ENCODE results near the gene ARHGAP44. TPM values are rescaled to one million over a fixed set of nuclear protein-coding genes. Genes with fewer than 3 reads are reported as not detected.

ARHGAP44 gene
- total RNA-seq, 2 donors from 2014 or later, result 0.21 TPM; not detected in 1

DNA sequence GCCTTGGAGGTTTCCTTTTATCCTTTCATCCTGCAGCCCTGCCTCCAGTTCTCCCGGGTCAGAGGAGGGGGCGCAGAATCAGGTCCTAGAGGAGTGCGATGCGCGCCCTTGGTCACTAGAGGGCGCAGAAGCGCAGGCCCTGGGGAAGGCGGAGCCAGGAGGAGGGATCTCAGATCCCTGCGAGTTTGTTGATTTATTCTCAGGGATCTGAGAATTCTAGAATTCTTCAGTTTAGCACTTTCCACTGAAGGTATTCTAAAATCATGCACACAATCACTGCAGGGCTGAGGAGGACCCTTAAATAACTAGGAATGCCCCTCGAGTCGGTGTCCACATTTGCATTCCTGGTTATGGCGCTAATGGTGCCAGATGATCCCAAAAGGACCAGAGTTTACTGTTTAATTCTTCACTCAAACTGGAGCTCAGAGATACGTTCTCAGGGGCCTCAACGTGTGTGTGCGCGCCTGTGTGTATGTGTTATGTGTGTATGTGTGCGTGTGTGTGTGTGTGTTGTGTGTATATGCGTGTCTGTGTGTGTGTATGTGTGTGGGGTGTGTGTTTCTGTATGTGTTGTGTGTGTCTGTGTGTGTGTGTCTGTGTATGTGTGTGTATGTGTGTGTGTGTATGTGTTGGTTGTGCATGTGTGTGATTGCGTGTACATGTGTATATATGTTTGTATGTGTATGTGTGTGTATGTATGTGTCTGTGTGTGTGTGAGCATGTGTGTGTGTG is 235.4 kb downstream of the ARHGAP44 start:
- Mint-ChIP-seq H3K27ac (no peak overlapping the region), H3K36me3 (no peaks in the 10 kb centered on the region), H3K4me1 (ENCODE audit: low read depth in 2 of 2) (peaks cover 8 to 11% of the 10 kb centered on the region in 2 donors), H3K27me3 (peaks cover 13 to 23% of the 10 kb centered on the region in 2 donors), H3K4me3 (no peak overlapping the region), H3K9me3 (no peaks in the 10 kb centered on the region)
- ATAC-seq, result peak; percentile 85 to 91
- DNase-seq (ENCODE audit: low spot score), result peak; percentile 73

DNA sequence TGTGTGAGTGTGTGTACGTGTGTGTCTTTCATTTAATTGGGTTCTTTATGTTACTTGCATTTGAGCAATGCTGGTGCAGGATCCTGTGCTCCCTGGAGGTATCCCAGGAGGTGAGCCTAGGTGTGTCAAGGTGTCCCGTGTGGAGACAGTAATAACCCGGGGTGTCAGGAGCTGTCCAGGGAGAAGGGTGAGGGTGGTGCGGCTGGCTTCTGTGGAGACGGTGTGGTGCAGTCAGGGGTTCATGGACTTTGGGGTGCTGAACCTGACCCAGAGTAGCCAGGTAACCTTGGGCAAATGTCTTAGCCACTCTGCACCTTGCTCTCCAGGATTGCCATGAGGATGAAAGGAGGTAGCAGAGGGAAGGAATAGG is 235.9 kb downstream of the ARHGAP44 start:
- no peaks in the 10 kb centered on the region for H3K36me3 Mint-ChIP-seq
- H3K9me3 Mint-ChIP-seq, result no peaks in the 10 kb centered on the region
- DNase-seq (ENCODE audit: low spot score) (no peak), ATAC-seq (no peak)
- peaks cover 13 to 23% of the 10 kb centered on the region in 2 donors for H3K27me3 Mint-ChIP-seq
- no peak overlapping the region for H3K4me3 Mint-ChIP-seq
- H3K4me1 Mint-ChIP-seq (ENCODE audit: low read depth in 2 of 2), result peaks cover 8 to 11% of the 10 kb centered on the region in 2 donors
- no peak overlapping the region for H3K27ac Mint-ChIP-seq

DNA sequence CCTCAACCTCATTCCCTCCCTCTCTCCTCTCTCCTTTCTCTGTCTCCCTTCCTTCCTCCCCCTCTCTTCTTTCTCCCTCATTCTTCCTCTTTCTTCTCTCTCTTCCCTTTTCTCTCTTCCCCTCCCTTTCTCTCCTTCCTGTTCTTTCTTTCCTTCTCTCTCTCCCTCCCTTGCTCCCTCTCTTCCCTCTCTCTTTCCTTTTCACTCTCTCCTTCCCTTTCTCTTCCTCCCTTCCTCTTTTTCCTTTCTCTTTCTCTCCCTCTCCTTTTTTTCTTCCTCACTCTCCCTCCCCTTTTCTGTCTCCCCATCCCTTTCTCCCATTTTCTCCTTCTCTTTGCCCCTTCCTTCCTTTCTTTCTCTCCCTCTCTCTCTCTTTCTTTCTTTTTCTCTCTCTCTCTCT is 236.4 kb downstream of the ARHGAP44 start:
- H3K27me3 Mint-ChIP-seq, result peaks cover 13 to 23% of the 10 kb centered on the region in 2 donors
- peaks cover 8 to 11% of the 10 kb centered on the region in 2 donors for H3K4me1 Mint-ChIP-seq (ENCODE audit: low read depth in 2 of 2)
- no peak for DNase-seq (ENCODE audit: low spot score)
- no peaks in the 10 kb centered on the region for H3K9me3 Mint-ChIP-seq
- no peak overlapping the region for H3K4me3 Mint-ChIP-seq
- H3K27ac Mint-ChIP-seq, result no peak overlapping the region
- H3K36me3 Mint-ChIP-seq, result no peaks in the 10 kb centered on the region
- no peak for ATAC-seq

DNA sequence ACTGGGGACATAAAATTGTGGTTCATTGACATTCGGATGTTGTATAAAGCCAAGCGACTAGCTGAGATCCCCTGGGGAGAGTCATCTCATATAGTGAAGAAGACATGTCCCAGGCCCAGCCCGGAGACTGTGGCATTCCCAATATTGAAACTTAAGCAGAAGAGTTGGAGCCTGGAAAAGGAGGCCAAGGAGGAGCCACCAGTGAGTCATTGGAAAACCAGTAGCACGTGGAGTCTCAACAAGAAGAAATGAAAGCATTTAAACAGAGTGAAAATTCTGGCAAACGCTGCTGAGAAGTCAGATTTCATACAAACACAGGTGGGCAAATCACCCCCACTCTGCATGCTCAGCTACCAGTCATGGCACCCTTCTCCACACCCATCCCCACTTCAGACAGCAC is 237.9 kb downstream of the ARHGAP44 start:
- H3K27ac Mint-ChIP-seq, result no peak overlapping the region
- DNase-seq (ENCODE audit: low spot score) (no peak), ATAC-seq (no peak)
- no peak overlapping the region for H3K4me3 Mint-ChIP-seq
- H3K4me1 Mint-ChIP-seq (ENCODE audit: low read depth in 2 of 2), result peaks cover 11% of the 10 kb centered on the region in 2 donors
- H3K27me3 Mint-ChIP-seq, result peaks cover 13 to 23% of the 10 kb centered on the region in 2 donors
- H3K9me3 Mint-ChIP-seq, result no peaks in the 10 kb centered on the region
- no peaks in the 10 kb centered on the region for H3K36me3 Mint-ChIP-seq

DNA sequence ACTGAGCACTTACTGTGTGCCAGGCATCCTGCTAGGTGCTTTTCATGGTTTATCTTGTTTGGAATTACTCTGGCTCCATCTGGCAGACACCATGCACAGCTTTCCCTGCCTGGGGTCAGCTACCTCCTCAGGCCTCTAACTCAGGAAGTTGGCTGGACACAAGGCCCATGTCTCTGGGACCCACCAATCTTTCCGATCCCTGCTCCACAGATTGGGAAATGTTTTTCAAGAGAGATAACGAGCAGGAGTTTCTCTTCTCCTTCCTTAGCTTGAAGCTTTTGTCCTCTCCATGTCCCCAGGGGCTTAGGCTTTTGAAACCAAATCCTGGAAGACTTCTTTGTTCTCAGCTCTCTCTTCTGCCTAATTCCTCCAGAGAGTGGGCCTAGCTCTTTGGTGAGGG is 240.0 kb downstream of the ARHGAP44 start:
- no peaks in the 10 kb centered on the region for H3K36me3 Mint-ChIP-seq
- H3K27me3 Mint-ChIP-seq, result peaks cover 13 to 23% of the 10 kb centered on the region in 2 donors
- DNase-seq (ENCODE audit: low spot score) (no peak), ATAC-seq (no peak)
- no peak overlapping the region for H3K27ac Mint-ChIP-seq
- no peak overlapping the region for H3K4me3 Mint-ChIP-seq
- H3K4me1 Mint-ChIP-seq (ENCODE audit: low read depth in 2 of 2), result peaks cover 8 to 10% of the 10 kb centered on the region in 2 donors
- no peaks in the 10 kb centered on the region for H3K9me3 Mint-ChIP-seq

DNA sequence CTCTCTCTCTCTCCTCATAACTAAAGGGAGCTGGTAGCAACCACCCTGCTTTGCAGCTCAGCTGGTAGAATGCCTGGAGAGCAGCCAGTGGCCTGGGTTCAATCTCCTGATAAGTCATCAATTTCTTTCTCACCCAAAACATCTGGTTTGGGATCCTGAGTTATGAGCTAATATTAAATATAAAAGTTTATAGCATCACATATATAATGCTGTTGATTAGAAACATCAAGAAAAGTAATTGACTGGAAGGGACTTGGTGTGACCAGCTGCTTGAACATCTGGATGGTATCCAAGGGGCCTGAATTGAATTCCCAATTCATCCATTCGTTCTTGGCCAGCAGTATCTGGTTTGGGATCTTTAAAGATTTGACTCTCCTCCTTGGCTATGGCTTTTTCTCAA is 240.8 kb downstream of the ARHGAP44 start:
- ATAC-seq (no peak), DNase-seq (ENCODE audit: low spot score) (no peak)
- Mint-ChIP-seq H3K4me3 (no peak overlapping the region), H3K27ac (no peak overlapping the region), H3K4me1 (ENCODE audit: low read depth in 2 of 2) (peaks cover under 1 to 3% of the 10 kb centered on the region in 2 donors), H3K9me3 (no peaks in the 10 kb centered on the region), H3K36me3 (no peaks in the 10 kb centered on the region), H3K27me3 (peaks cover 12 to 18% of the 10 kb centered on the region in 2 donors)

DNA sequence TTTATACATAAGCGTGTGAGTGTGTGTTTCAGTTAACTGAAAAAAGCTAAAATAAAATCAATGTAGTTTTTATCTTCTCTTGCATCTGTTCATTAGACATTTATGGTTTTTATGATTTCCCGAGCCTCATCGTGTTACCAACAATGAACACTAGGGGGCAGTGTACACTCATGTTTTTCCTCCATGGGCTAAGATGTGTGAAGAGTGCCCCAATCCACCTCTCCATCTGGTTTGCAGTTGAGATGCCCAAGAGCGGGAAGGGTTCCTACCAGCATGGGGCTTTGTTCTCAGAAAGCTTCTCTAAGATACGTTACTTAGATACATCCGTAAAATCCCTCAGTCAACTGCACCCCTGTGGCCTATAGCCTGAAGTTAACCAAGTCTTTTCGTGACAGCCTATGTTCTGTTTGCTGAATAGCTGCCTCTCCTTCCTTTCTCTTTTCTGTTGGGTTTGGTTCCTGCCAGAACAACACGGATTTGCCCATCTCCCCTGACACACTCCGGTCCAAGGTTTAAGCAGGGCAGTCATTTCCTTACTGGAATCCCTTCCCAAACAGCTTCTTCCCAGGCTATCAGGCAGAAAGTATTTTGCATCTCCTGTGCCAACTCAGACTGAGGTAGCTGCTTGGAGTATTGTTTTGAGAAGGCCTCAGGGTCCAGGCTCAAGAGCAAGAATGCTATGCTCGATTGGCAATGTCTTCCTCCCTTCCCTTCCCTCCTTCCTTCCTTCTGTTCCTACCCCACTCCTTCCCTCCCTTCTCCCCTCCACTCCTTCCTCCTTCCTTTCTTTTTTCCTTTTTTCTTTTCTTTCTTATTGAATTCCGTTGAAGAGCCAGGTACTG is 241.4 kb downstream of the ARHGAP44 start:
- Mint-ChIP-seq H3K27me3 (peaks cover 10 to 15% of the 10 kb centered on the region in 2 donors), H3K36me3 (no peaks in the 10 kb centered on the region), H3K4me1 (ENCODE audit: low read depth in 2 of 2) (peaks cover 0 to 3% of the 10 kb centered on the region in 2 donors), H3K9me3 (no peaks in the 10 kb centered on the region), H3K4me3 (no peak overlapping the region), H3K27ac (no peak overlapping the region)
- DNase-seq (ENCODE audit: low spot score) (peak; percentile 64), ATAC-seq (peak in 1 of 2 donors; percentile 62)

DNA sequence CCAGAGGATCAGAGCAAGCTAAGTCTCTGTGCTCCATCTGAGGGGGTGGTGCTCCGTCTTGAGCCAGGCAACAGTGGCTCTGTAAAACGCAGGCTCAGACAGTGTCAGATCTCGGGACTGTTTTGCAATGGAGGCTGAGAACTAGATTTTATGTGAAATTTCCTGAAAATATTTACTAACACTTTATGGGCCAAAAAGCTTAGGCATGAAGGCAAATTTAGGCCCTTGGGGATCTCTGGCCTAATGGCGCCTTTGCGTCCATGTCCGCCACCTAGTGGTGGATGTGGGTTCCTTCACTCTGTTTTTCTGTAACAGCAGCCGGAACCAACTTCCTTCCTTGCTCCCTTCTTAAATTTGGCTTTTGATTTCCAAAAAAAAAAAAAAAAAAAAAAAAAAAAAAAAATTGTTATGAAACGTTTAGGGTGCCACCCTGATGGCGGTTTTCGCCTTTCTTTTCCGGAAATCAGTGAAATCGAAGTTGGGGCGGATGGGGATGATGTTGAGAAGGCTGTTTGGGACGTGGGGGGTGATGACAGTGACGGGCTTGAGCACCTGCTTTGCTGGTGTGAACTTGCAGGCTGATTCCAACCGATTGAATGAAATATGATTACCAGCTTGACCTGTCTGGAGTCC is 242.5 kb downstream of the ARHGAP44 start:
- Mint-ChIP-seq H3K36me3 (no peaks in the 10 kb centered on the region), H3K4me1 (ENCODE audit: low read depth in 2 of 2) (peaks cover 0 to 3% of the 10 kb centered on the region in 2 donors), H3K27me3 (peaks cover 4 to 6% of the 10 kb centered on the region in 2 donors), H3K4me3 (no peak overlapping the region), H3K27ac (no peak overlapping the region), H3K9me3 (no peaks in the 10 kb centered on the region)
- ATAC-seq, result peak; percentile 51 to 69
- no peak for DNase-seq (ENCODE audit: low spot score)

DNA sequence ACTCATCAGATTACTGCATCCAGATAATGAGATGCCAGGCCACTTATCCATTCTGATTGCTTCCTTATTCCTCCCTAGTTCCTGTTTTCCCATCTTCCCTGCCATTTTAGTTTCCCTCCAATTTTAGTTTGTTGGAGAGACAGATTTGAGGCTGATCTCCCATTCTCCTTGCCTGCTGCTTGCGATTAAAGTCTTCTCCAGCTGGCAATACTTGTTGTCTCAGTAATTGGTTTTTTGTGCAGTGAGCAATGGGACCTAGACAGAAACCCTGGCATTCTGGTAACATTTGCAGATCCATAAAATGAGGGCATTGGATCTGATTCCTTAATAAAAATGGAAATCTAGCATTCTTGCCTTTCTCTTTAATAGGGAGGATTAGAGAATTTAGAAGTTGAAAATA is 246.1 kb downstream of the ARHGAP44 start:
- Mint-ChIP-seq H3K4me3 (no peak overlapping the region), H3K27ac (no peak overlapping the region), H3K36me3 (no peaks in the 10 kb centered on the region), H3K4me1 (ENCODE audit: low read depth in 2 of 2) (peaks cover 0 to 3% of the 10 kb centered on the region in 2 donors), H3K9me3 (no peaks in the 10 kb centered on the region), H3K27me3 (peaks cover 6 to 8% of the 10 kb centered on the region in 2 donors)
- ATAC-seq (no peak), DNase-seq (ENCODE audit: low spot score) (no peak)

DNA sequence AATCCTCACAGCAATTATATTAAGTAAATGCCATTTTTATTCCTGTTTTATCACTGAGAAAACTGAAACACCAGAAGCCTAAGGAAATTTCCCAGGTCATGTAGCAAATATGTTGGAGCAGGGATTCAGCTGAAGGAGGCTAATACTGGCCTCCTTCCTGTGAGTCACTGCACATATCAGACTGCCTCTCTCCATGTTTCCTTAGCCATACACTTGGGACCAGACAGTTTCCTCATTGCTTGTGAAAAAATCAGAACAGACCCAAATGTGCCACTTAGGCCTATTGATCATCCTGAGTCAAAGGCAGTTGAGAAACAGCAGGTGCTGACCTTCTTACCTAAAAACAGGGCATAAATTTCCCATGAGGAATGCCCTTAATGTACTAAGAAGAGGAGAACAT is 247.5 kb downstream of the ARHGAP44 start:
- H3K36me3 Mint-ChIP-seq, result no peaks in the 10 kb centered on the region
- H3K9me3 Mint-ChIP-seq, result no peaks in the 10 kb centered on the region
- H3K27me3 Mint-ChIP-seq, result peaks cover 14 to 20% of the 10 kb centered on the region in 2 donors
- no peak overlapping the region for H3K27ac Mint-ChIP-seq
- ATAC-seq, result no peak
- DNase-seq (ENCODE audit: low spot score), result no peak
- H3K4me3 Mint-ChIP-seq, result no peak overlapping the region
- peaks cover 0 to under 1% of the 10 kb centered on the region in 2 donors for H3K4me1 Mint-ChIP-seq (ENCODE audit: low read depth in 2 of 2)

DNA sequence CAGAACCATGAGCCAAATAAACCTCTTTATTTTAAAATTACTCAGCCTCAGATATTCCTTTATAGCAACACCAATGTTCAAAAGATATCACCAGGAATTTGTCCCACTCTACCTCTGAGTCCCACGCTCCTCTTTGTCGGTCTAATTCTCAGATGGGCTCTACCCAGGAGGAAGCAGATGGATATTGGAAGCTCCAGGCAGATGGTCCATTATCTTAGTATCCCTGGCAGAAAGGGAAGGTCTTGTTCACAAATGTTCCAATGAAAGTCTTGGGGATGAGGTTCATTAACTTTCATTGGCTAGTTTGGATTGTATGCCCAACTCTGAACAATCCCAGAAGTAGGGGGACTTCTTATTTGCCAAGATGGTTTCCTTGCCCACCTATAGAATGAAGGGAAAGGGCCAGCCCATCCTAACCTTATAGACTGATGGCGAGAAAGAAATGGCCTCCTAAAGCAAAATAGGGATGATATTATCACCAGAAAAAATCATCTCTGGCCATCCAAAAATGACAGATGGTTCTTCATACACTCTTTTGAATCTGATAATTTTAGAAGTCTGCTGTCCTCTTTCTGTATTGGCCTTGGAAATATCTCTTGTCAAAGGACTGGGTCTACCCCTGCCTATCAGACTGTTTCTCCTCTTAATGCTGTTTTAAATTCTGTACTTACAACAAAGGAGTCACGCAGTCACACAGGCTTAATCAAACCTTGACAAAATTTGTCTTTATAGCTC is 249.8 kb downstream of the ARHGAP44 start:
- no peak overlapping the region for H3K27ac Mint-ChIP-seq
- no peaks in the 10 kb centered on the region for H3K4me1 Mint-ChIP-seq (ENCODE audit: low read depth in 2 of 2)
- no peak for ATAC-seq
- H3K27me3 Mint-ChIP-seq, result peaks cover 19 to 32% of the 10 kb centered on the region in 2 donors
- no peaks in the 10 kb centered on the region for H3K36me3 Mint-ChIP-seq
- H3K4me3 Mint-ChIP-seq, result no peak overlapping the region
- no peaks in the 10 kb centered on the region for H3K9me3 Mint-ChIP-seq
- DNase-seq (ENCODE audit: low spot score), result no peak

All from natural killer cell treated with Interleukin-12 subunit alpha and Interleukin-12 subunit beta and Interleukin-15 and Interleukin-18, amount 100 ng/mL, for 72 hours (primary cell).